WERI-Rb-1 (cell line): ENCODE results near the gene KITLG.

Experiments used
- DNase-seq: peaks from one replicate; pipeline ENCODE4 v3.0.0-alpha.2; 2020
- H3K27ac ChIP-seq: fragments of 250-450 bp; sonication (Bioruptor Pico); 2 replicates; pipeline ENCODE4 v1.5.1; 2020; ENCODE audit warnings: mild to moderate bottlenecking, moderate library complexity
- H3K27me3 ChIP-seq: fragments of 250-450 bp; sonication (Bioruptor Pico); 2 replicates; pipeline ENCODE4 v1.5.1; 2021; ENCODE audit warnings: mild to moderate bottlenecking, low read depth, moderate library complexity; ENCODE audit not compliant: insufficient read depth, severe bottlenecking
- H3K36me3 ChIP-seq: fragments of 250-450 bp; sonication (Bioruptor Pico); 2 replicates; pipeline ENCODE4 v1.5.1; 2020; ENCODE audit warnings: mild to moderate bottlenecking, moderate library complexity
- H3K4me3 ChIP-seq: 2 replicates; pipeline ENCODE4 v1.5.1; 2011; ENCODE audit warnings: low read depth, mild to moderate bottlenecking, control low read depth, low read length
- H3K9me3 ChIP-seq: fragments of 250-450 bp; sonication (Bioruptor Pico); 2 replicates; pipeline ENCODE4 v1.5.1; 2021; ENCODE audit warnings: mild to moderate bottlenecking, moderate library complexity; ENCODE audit not compliant: severe bottlenecking
- TF ChIP-seq, protein P1 (sequence below): IDR thresholded peaks from 2 replicates; pipeline ENCODE4 v1.5.1; 2011; ENCODE audit warnings: low read depth, mild to moderate bottlenecking, control low read depth, inconsistent platforms, low read length

Gene KITLG

DNA sequence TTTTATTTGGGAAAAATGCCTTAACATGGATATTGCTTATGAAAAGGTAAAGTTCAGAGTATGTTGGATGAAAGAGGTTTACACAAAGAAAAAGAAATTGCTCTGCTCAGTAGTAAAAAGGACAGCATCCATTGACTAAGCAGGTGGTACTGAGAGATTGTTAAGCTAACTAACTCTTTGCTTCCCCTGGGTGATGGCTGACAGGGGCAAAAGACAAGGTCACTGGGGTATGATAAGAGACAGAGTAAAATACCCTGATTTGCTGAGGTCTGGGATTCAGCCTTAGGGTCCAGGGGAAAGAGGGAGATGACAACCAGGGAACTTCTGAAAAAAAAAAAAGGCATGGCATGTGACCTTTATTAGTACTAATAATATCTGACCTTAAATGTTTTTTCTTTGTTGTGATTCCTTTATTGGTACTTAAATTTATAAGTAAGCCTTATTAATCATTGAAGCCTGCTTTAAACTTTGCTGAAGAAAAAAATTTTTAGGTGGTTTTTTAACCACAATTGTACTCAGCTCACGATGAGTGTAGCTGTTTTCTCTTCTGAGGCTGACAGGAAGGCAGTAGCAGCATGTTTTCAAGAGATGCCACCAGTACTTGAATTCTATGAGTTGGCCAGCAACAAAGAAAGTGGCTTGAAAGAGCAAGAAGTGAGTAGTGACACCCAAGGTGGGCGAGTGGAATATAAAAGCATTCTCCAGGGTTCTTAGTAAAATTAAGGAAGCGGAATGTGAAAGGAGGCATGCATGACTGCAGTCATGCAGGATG, 43.7 kb upstream of the KITLG start:
- H3K4me3 ChIP-seq = no peak overlapping the region
- TF ChIP-seq, protein P1, sequence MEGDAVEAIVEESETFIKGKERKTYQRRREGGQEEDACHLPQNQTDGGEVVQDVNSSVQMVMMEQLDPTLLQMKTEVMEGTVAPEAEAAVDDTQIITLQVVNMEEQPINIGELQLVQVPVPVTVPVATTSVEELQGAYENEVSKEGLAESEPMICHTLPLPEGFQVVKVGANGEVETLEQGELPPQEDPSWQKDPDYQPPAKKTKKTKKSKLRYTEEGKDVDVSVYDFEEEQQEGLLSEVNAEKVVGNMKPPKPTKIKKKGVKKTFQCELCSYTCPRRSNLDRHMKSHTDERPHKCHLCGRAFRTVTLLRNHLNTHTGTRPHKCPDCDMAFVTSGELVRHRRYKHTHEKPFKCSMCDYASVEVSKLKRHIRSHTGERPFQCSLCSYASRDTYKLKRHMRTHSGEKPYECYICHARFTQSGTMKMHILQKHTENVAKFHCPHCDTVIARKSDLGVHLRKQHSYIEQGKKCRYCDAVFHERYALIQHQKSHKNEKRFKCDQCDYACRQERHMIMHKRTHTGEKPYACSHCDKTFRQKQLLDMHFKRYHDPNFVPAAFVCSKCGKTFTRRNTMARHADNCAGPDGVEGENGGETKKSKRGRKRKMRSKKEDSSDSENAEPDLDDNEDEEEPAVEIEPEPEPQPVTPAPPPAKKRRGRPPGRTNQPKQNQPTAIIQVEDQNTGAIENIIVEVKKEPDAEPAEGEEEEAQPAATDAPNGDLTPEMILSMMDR = no peak

DNA sequence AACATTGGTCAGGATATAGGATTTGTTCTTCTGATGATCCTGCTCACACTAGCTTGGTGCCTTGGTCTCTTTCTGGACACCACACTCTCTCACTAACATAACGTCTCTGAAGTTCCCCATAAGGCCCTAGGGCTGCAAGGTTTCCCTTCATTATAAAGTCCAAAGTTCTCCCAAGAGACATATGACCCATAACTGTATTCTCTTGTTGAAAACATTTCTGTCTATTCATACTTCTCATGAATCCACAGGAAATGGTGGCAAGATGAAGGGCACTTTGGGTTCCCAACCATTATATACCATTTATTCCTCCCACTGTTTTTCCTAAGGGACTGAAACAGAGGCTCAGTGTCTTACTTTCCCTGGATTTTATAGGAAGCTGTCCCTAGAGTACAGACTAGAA, 37.1 kb upstream of the KITLG start:
- no peaks in the 10 kb centered on the region for H3K36me3 ChIP-seq
- no peak for DNase-seq
- TF ChIP-seq, protein P1 = no peak
- no peak overlapping the region for H3K4me3 ChIP-seq
- H3K27ac ChIP-seq = no peak overlapping the region
- H3K27me3 ChIP-seq = peaks cover 6% of the 10 kb centered on the region
- no peaks in the 10 kb centered on the region for H3K9me3 ChIP-seq

More for the DNA sequence above, 43.7 kb upstream of the KITLG start:
- Histone ChIP-seq H3K27ac (no peak overlapping the region), H3K9me3 (no peaks in the 10 kb centered on the region), H3K36me3 (no peaks in the 10 kb centered on the region), H3K27me3 (peaks cover 3% of the 10 kb centered on the region)
- DNase-seq = no peak

DNA sequence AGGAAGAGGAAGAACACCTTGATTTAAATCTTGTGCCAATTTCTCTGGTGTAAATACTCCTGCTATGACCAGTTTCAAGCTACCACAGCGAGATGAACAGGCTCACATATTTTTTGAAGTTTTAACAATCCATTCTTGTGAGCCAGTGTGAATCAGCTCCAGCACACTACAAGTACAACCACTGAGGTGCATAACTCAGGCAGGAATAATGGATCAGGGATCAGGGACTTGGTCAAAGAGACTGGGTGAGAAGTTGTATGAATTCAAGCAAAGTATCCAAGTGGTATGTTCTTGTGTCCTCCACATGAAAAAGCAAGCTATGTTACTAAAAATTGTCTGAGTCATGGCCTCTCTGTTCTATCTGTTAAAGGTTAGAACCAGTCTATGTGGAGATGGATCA, 35.2 kb upstream of the KITLG start:
- Histone ChIP-seq H3K4me3 (no peak overlapping the region), H3K27me3 (peaks cover 6% of the 10 kb centered on the region), H3K9me3 (no peaks in the 10 kb centered on the region), H3K36me3 (no peaks in the 10 kb centered on the region), H3K27ac (no peak overlapping the region)
- TF ChIP-seq, protein P1 = no peak
- no peak for DNase-seq

DNA sequence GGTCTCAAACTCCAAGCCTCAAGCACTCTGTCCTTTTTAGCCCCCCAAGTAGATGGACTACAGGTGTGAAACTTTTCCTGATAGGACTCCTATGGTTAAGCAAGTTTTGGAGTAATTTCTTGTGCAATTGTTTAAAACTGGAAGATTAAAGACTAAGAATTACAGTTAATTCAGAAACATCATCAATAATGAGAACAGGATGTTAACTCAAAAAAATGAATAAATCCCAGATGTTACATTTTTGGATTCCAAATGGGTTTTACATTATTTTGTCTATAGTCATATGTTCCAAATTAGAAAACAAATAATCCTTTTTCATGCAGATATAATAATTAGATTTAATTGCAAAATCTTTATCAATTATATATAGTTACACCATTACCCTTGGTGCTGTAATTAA, 24.4 kb upstream of the KITLG start:
- DNase-seq = no peak
- no peak overlapping the region for H3K4me3 ChIP-seq
- H3K9me3 ChIP-seq = no peaks in the 10 kb centered on the region
- TF ChIP-seq, protein P1 = no peak
- no peak overlapping the region for H3K27ac ChIP-seq
- H3K36me3 ChIP-seq = no peaks in the 10 kb centered on the region
- H3K27me3 ChIP-seq = no peaks in the 10 kb centered on the region

DNA sequence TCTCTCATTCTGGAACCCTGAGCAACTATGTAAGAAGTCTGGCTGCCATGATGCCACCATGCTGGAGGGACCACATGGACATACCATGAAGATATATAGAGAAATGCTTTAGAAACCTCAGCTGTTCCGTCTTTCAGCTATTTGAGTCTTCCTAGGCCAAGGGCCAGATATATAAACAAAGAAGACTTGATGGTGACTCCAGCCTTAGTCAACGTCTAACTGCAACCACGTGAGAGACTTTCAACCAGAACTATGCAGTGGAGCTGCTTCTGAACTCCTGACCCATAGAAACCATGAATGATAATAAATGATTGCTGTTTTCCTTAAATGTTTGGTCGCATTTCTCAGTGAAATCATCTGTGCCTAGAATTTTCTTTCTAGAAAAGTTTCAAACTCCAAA, 20.0 kb upstream of the KITLG start:
- Histone ChIP-seq H3K9me3 (no peaks in the 10 kb centered on the region), H3K36me3 (no peaks in the 10 kb centered on the region), H3K27ac (no peak overlapping the region), H3K4me3 (no peak overlapping the region), H3K27me3 (no peaks in the 10 kb centered on the region)
- DNase-seq = no peak
- TF ChIP-seq, protein P1 = no peak

DNA sequence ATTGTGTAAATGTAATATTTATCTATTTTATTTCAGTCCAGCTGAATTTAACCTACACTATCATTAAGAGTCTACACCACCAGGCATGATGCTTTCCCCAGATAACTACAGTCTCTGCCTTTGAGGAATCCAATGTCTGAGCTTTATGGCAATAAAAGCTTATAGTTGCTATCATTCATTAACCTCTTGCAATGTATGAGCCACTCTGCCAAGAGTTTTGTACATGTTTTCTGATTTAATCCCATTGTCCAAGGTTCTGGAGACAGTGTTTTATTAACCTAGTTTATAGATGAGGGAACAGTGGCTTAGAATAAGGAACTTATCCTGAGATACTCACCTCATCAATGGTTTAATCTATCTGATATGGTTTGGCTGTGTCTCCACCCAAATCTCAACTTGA, 17.1 kb upstream of the KITLG start:
- Histone ChIP-seq H3K27ac (no peak overlapping the region), H3K9me3 (peaks cover 3% of the 10 kb centered on the region), H3K4me3 (no peak overlapping the region), H3K36me3 (no peaks in the 10 kb centered on the region), H3K27me3 (no peaks in the 10 kb centered on the region)
- TF ChIP-seq, protein P1 = no peak
- no peak for DNase-seq
